ENCODE data around the gene PHTF2.

Gene PHTF2

GRCh38 chr7:77950548-77950947, 152.0 kb downstream of the PHTF2 start:
- Histone ChIP-seq H3K9me2 (replicated peaks; ENCODE audit: control insufficient read depth, low read length) (no peaks in the 10 kb centered on the region), H3K4me2 (ENCODE audit: low read length) (no peak overlapping the region), H3K36me3 (ENCODE audit: control insufficient read depth, low read length) (no peaks in the 10 kb centered on the region; the same call in 1 of the 2 replicates), H3K4me3 (ENCODE audit: low read length) (no peak overlapping the region), H3K27me3 (ENCODE audit: control insufficient read depth, low read length) (no peaks in the 10 kb centered on the region), H4K20me1 (ENCODE audit: control insufficient read depth, insufficient read depth, low read depth, low read length) (no peaks in the 10 kb centered on the region), H3K79me2 (ENCODE audit: control insufficient read depth, low read length) (no peaks in the 10 kb centered on the region), H3F3A (ENCODE audit: control insufficient read depth, insufficient read depth) (peaks cover 3% of the 10 kb centered on the region; the same call in 1 of the 2 replicates), H3K9me3 (ENCODE audit: control insufficient read depth, insufficient read depth, low read length) (no peaks in the 10 kb centered on the region), H3K4me1 (ENCODE audit: control insufficient read depth, low read length) (no peaks in the 10 kb centered on the region), H3K27ac (ENCODE audit: low read depth, low read length) (no peak overlapping the region)
- TF ChIP-seq CTCF (IDR thresholded peaks at IDR 0.05; ENCODE audit: low read depth, low read length, poor library complexity, severe bottlenecking) (no peak), EZH2phosphoT487 (IDR thresholded peaks at IDR 0.05; ENCODE audit: borderline replicate concordance, low read length) (no peak)

- TF ChIP-seq CTCF (IDR thresholded peaks at IDR 0.05; ENCODE audit: low read depth, low read length, poor library complexity, severe bottlenecking): no peak
- no peaks in the 10 kb centered on the region; the same call in 1 of the 2 replicates for H3K36me3 ChIP-seq (ENCODE audit: control insufficient read depth, low read length)
- H3F3A ChIP-seq (ENCODE audit: control insufficient read depth, insufficient read depth): peaks cover 3% of the 10 kb centered on the region; the same call in 1 of the 2 replicates
- no peaks in the 10 kb centered on the region for H3K9me3 ChIP-seq (ENCODE audit: control insufficient read depth, insufficient read depth, low read length)
- H3K4me1 ChIP-seq (ENCODE audit: control insufficient read depth, low read length): no peaks in the 10 kb centered on the region
- H3K9me2 ChIP-seq (replicated peaks; ENCODE audit: control insufficient read depth, low read length): no peaks in the 10 kb centered on the region
- no peaks in the 10 kb centered on the region for H3K27me3 ChIP-seq (ENCODE audit: control insufficient read depth, low read length)
- no peak overlapping the region for H3K4me3 ChIP-seq (ENCODE audit: low read length)
- H3K4me2 ChIP-seq (ENCODE audit: low read length): no peak overlapping the region
- no peak overlapping the region for H3K27ac ChIP-seq (ENCODE audit: low read depth, low read length)
- no peaks in the 10 kb centered on the region for H4K20me1 ChIP-seq (ENCODE audit: control insufficient read depth, insufficient read depth, low read depth, low read length)
- no peaks in the 10 kb centered on the region for H3K79me2 ChIP-seq (ENCODE audit: control insufficient read depth, low read length)
Observed at GRCh38 chr7:77954773-77955555, 156.4 kb downstream of the PHTF2 start.

DNA sequence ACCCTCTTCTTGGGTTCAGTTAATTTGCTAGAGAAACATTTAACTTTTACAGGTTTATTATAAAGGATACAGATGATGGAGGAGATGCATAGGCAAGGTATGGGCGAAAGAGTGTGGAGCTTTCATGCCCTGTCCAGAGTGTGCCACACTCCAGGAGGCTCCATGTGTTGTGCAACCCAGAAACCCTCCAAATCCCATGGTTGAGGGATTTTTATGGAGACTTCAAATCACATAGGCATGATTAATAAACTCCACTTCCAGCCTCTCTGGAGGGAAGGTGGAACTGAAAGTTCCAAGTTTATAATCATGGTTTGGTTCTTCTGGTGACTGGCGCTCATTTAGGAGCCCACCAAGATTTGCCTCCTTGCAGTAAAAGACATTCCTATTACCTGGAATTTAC, 159.9 kb downstream of the PHTF2 start:
- no peaks in the 10 kb centered on the region for H3K79me2 ChIP-seq (ENCODE audit: control insufficient read depth, low read length)
- H3K4me1 ChIP-seq (ENCODE audit: control insufficient read depth, low read length): no peaks in the 10 kb centered on the region
- H3K27ac ChIP-seq (ENCODE audit: low read depth, low read length): no peak overlapping the region
- no peaks in the 10 kb centered on the region for H4K20me1 ChIP-seq (ENCODE audit: control insufficient read depth, insufficient read depth, low read depth, low read length)
- H3K9me3 ChIP-seq (ENCODE audit: control insufficient read depth, insufficient read depth, low read length): no peaks in the 10 kb centered on the region
- no peak overlapping the region for H3K4me3 ChIP-seq (ENCODE audit: low read length)
- H3F3A ChIP-seq (ENCODE audit: control insufficient read depth, insufficient read depth): no peaks in the 10 kb centered on the region
- no peak overlapping the region for H3K4me2 ChIP-seq (ENCODE audit: low read length)
- H3K27me3 ChIP-seq (ENCODE audit: control insufficient read depth, low read length): no peaks in the 10 kb centered on the region
- TF ChIP-seq EZH2phosphoT487 (IDR thresholded peaks at IDR 0.05; ENCODE audit: borderline replicate concordance, low read length) (no peak), CTCF (IDR thresholded peaks at IDR 0.05; ENCODE audit: low read depth, low read length, poor library complexity, severe bottlenecking) (no peak)
- no peaks in the 10 kb centered on the region for H3K9me2 ChIP-seq (replicated peaks; ENCODE audit: control insufficient read depth, low read length)
- no peaks in the 10 kb centered on the region; the same call in 1 of the 2 replicates for H3K36me3 ChIP-seq (ENCODE audit: control insufficient read depth, low read length)
